HFFc6 (cell line): Measurements from ENCODE around the gene PNLIPRP3. TPM values are rescaled to one million over a fixed set of nuclear protein-coding genes. Genes with fewer than 3 reads are reported as not detected.

Source experiments
- DNase-seq: peaks from one replicate; pipeline ENCODE4 v3.0.0-alpha.2; 2018
- H3K27ac Mint-ChIP-seq: 2 replicates; pipeline ENCODE4 v1.8.0; 2020; ENCODE audit warnings: mild to moderate bottlenecking, mixed read lengths
- H3K27me3 Mint-ChIP-seq: 2 replicates; pipeline ENCODE4 v1.8.0; 2021; ENCODE audit warnings: mild to moderate bottlenecking, moderate library complexity, mixed read lengths; ENCODE audit not compliant: insufficient read depth
- H3K36me3 Mint-ChIP-seq: 2 replicates; pipeline ENCODE4 v1.8.0; 2021; ENCODE audit warnings: low read depth, mixed read lengths
- H3K4me1 Mint-ChIP-seq: 2 replicates; pipeline ENCODE4 v1.8.0; 2020; ENCODE audit warnings: low read depth, mixed read lengths
- H3K4me3 Mint-ChIP-seq: 2 replicates; pipeline ENCODE4 v1.8.0; 2020; ENCODE audit warnings: mild to moderate bottlenecking, moderate library complexity, mixed read lengths
- H3K9me3 Mint-ChIP-seq: 2 replicates; pipeline ENCODE4 v1.8.0; 2020; ENCODE audit warnings: mild to moderate bottlenecking, mixed read lengths
- CTCF ChIP-seq: fragments of 200-600 bp; sonication (generic); IDR thresholded peaks from 2 replicates; pipeline ENCODE4 v1.5.0; 2021; ENCODE audit warnings: antibody characterized with exemption, mild to moderate bottlenecking
- total RNA-seq, 6 experiments: library from RNA; stranded (reverse); fragmentation: NEBNext Ultra II Directional; extraction: Animal tissue kit (Norgen Biotek cat#: 25700); gene quantifications; 2 replicates in 1 of 6; 3 replicates in 5 of 6; pipeline ENCODE4 v1.2.3, GENCODE V29; 2021

The PNLIPRP3 gene
- total RNA-seq, 6 experiments from 2014 or later = not detected

DNA sequence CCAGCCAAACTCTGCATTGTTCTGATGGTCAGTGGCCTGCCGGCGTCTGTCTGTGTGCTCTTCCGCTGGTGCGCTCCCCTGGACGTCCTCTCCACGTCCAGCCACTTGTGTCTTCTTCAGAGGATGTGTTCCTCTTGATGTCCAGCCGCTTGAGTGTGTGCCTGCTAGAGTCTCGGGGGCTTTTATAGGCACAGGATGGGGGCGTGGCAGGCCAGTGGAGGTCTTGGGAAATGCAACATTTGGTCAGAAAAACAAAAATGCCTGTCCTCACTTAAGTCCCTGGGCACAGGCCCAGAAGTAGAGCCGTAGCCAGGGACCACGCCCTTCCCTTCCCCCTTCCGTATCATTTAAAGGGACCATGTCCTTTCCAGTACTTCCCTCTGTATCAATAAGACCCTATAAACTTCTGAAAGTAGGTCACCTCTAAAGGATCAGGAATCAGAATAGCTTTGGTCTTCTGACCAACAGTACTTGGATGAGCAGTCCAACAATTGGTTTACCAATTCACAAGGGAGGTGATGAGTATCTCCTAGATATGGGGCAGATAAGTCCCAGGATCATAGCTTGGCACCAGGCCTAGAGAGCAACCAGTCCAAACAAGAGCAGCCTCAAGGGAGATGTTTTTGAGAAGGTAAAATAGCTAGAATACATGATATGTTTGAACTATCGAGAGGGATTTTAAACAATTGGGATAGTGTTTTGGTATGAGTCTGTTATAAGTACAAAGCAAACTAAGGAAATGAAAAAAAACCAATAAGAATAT lies 32.2 kb upstream of the PNLIPRP3 start:
- peaks cover 9% of the 10 kb centered on the region for H3K9me3 Mint-ChIP-seq
- peaks cover 5% of the 10 kb centered on the region; the same call in 1 of the 2 replicates for H3K36me3 Mint-ChIP-seq
- no peaks in the 10 kb centered on the region; the same call in 1 of the 2 replicates for H3K27me3 Mint-ChIP-seq
- TF ChIP-seq CTCF = no peak
- H3K4me1 Mint-ChIP-seq = no peaks in the 10 kb centered on the region
- H3K27ac Mint-ChIP-seq = no peak overlapping the region
- DNase-seq = no peak
- no peak overlapping the region for H3K4me3 Mint-ChIP-seq

GRCh38 chr10:116398224-116398623 lies 29.4 kb upstream of the PNLIPRP3 start:
- Mint-ChIP-seq H3K4me1 (no peaks in the 10 kb centered on the region), H3K4me3 (no peak overlapping the region), H3K9me3 (peaks cover 9% of the 10 kb centered on the region), H3K27me3 (no peaks in the 10 kb centered on the region), H3K27ac (no peak overlapping the region), H3K36me3 (peaks cover 5% of the 10 kb centered on the region; the same call in 1 of the 2 replicates)
- TF ChIP-seq CTCF = no peak
- DNase-seq = no peak

- Mint-ChIP-seq H3K4me1 (no peaks in the 10 kb centered on the region), H3K36me3 (no peaks in the 10 kb centered on the region), H3K4me3 (no peak overlapping the region), H3K27me3 (no peaks in the 10 kb centered on the region), H3K9me3 (no peaks in the 10 kb centered on the region), H3K27ac (no peak overlapping the region)
- no peak for TF ChIP-seq CTCF
- no peak for DNase-seq
Measured at GRCh38 chr10:116402858-116403257, 24.8 kb upstream of the PNLIPRP3 start.

DNA sequence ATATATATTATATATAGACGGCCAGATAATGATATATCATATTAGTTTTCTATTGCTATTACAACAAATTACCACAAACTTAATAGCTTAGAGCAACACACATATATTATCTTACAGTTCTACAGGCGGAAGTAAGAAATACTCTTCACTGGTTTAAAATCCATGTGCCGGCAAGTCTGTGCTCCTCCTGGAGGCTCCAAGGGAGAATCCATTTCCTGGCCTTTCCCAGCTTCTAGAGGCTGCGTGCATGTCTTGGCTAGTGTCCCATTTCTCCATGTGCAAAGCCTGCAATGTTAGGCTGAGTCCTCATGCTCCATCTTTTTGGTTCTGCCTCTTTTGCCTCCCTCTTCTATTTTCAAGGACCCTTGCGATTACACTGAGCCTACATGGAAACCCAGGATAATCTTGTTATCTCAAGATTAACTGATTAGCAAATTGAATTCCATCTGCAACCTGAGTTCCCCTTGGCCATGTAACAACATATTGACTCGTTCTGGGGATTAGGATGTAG lies 23.9 kb upstream of the PNLIPRP3 start:
- Mint-ChIP-seq H3K27me3 (no peaks in the 10 kb centered on the region; the same call in 1 of the 2 replicates), H3K9me3 (no peaks in the 10 kb centered on the region), H3K4me3 (no peak overlapping the region), H3K36me3 (no peaks in the 10 kb centered on the region), H3K27ac (no peak overlapping the region), H3K4me1 (no peaks in the 10 kb centered on the region)
- no peak for TF ChIP-seq CTCF
- no peak for DNase-seq

- H3K27ac Mint-ChIP-seq = no peak overlapping the region
- no peak for DNase-seq
- no peak overlapping the region for H3K4me3 Mint-ChIP-seq
- TF ChIP-seq CTCF = no peak
- H3K27me3 Mint-ChIP-seq = no peaks in the 10 kb centered on the region; the same call in 1 of the 2 replicates
- no peaks in the 10 kb centered on the region for H3K9me3 Mint-ChIP-seq
- H3K4me1 Mint-ChIP-seq = no peaks in the 10 kb centered on the region
- no peaks in the 10 kb centered on the region for H3K36me3 Mint-ChIP-seq
Measured at GRCh38 chr10:116408719-116409118, 18.9 kb upstream of the PNLIPRP3 start.
